Glomerular endothelial cell (primary cell): ENCODE results near the gene IFNA13. TPM values are rescaled to one million over a fixed set of nuclear protein-coding genes. Genes with fewer than 3 reads are reported as not detected.

Source experiments
- DNase-seq: peaks from one replicate; pipeline ENCODE4 v3.0.0-alpha.2; 2011; ENCODE audit warnings: low read depth, low spot score; ENCODE audit errors: extremely low read depth
- total RNA-seq: library from RNA; depleted of rRNA; stranded (reverse); fragments of >200 nt; gene quantifications from 2 replicates; pipeline ENCODE4 v1.2.3, GENCODE V29; 2015

The IFNA13 gene
- total RNA-seq, 1 donor from 2014 or later, result not detected

DNA sequence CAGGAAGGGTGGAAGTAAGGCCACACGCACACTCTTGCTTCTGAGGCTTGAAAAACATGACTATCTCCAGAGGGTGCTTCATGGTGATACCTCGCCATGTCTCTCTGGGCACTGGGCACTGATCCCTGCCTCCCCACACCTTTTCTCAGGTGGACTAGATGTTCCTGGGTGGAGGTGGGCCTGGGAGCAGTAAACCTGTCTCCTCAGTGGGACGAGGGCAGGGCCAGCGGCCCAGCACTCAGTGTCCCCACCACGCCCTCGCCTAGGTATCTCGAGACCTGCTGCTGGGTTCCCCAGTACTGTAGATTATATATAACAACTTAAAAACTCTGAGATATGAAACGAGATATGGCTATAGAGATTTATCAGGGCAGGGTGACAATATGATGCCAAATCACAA is 5.6 kb downstream of the IFNA13 start:
- no peak for DNase-seq

DNA sequence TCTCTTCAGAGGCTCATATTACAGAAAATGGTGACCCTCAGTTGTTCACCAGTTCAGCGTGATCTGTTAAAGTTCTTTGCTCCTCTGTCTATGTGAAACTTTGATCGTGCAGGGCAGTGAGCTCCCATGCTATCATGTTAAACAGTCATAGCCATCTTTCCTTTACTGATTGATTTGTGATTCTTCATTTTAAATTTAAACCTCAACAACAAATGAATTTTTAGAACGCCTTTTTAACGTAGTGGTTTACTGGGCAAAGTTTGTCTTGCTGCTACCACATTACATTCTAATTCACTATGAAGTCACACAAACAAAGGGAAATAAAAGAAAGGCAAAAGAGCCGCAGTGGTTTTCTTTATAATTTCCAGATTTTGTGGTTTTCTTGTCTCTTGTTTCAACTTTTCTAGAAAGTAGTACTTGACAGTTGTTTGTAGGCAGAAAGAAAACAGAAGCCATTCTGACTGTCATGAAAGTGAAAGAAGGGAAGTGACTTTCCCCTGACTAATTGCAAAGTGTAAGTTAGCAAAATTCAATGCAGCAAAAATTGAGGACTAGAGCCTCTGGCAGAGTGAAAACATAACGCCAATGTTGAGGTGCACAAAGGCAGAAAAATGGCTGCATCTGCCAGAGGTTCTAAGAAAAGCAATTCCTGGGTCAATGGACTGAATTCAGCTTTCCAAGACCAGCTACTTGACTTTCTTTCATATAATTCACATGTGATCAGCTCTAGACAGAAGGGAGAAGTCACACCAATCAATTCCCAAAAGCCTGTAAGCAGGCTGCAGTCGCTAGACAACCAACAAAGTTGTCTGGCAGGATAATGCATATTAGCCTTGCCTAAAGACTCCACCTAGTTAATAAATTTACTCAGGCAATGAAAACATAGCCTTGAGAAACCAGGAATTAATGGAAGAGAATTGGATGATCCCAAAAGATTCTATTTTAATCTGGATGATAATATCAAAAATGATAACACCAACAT is 10.1 kb downstream of the IFNA13 start:
- no peak for DNase-seq

DNA sequence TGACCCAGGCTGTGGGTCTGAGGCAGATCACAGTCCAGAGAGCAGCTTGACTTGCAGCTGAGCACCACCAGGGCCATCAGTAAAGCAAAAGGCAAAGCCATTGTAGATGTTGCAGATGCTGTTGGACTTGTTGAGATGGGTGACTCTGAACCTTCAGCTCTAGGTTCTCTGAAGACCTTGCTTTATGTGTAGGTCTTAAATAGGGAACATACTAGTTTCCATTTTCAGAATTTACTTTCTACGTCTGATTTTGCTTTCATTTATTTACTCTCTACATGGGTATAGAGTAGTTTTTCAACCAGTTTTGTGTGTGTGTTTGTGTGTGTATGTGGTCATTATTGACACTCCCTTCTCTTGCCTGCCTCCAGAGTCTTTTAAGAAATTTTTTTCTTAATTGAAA is 17.1 kb downstream of the IFNA13 start, which contains the start of gene IFNA6:
Gene IFNA6 (minus strand): TSS at position 101 of the 400 bp plus-strand sequence. CDS start 0 bp downstream, at position 101.
- no peak for DNase-seq

DNA sequence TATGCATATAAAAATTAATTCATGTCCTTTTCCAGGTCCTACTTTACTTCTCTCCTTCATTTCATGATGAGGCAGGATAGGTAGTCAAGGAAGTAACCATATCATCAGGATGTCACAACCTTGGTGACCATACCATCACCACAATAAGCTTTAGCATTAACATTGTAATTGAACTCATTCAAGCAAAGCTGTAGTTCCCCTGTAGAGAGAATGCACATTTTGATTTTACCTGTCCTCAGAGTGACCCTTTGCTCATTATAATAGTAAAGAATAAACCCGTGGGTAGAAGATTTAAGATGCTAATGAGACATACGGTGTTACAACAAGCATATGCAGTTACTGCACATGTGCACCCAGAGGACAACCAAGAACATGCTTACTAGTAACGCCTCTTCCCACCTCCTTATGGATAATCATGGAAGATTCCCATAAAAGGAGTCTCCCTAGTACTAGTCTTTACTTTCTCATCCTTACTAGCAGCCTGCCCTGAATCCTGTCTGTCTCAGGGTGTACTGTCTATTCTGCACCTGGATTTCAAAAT is 19.4 kb downstream of the IFNA13 start:
- no peak for DNase-seq

DNA sequence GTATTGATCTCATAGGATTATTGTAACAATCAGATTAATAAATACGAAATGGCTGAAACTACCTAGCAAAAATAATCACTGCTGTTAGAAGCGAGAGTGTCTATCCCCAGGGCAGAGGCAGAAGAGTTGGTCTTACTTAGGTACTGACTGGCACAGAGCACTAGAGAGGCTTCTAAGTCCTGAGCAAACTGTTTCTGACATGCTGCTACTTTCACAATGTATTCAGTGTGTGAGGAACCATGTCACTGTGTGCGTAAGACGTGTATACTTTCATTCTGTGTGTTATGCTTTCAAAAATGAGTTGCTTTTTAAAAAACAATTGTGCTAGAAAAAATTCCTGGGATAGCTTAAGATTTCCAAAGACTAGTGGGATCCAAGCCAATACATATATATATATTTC is 27.1 kb downstream of the IFNA13 start:
- no peak for DNase-seq

DNA sequence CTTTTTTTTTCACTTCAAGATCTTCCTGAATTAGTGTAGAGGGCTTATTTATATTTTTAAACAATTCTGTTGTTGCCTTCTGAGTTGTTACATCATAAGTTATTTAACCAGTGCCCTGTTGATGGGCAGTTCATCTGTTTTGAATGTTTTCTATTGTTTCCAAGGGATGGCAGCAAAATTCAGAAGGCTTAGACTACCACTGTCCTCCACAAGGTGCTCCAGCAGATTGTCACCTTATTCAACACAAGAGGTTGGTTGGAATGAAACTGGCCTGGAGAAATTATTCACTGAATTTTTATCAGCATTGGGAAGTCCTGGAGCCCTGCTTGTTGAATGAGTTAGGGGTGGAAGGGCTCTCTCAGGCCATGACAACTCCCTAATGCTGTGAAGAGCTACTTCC is 31.4 kb downstream of the IFNA13 start:
- DNase-seq, result no peak

DNA sequence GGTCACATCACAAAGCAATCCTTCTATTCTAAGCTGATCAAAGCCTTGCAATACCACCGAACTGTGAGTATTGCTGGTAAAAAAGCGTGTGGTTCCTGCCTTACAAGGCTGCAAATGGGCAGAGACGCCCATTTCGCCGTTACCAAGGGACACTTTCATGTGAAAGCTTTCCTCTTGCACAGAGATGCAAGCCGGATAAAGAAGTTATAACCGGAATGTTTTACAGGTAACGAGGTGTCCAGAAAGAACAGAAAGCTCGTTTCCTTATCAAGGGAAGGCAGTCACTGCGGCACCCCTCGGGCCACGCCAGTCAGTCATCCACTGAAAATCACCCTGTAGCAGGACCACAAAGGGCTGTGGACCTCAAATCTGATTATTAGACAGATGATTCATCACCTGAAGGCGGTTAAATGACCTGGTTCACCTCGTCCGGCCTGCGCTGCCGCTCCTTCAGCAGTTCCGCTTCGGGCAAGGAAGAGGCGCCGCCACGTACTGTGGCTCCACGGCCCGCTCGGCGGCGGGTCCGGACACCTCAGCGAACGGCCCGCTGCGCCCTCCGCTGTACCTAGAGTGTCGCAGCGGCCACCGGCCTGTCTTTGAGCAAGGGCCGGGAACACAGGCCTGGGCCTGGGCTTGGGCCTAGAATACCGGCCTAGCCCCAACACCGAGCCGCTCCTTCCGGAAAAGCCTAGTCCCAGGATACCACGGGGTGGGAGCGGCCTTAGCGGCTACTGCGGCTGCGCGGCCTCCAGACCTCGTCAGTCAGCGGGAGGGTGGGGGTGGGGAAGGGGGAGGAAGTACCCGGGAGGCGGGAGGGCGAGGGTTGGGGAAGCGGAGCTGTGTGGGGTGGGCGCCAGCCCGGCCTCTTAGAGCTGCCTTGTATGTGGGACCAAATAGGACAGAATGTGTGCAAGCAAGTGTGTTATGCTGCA is 32.9 kb downstream of the IFNA13 start, which contains the start of gene KLHL9:
Gene KLHL9 (minus strand): TSS at position 704 of the 932 bp plus-strand sequence. CDS start 545 bp downstream, at position 159.
- DNase-seq, result no peak

DNA sequence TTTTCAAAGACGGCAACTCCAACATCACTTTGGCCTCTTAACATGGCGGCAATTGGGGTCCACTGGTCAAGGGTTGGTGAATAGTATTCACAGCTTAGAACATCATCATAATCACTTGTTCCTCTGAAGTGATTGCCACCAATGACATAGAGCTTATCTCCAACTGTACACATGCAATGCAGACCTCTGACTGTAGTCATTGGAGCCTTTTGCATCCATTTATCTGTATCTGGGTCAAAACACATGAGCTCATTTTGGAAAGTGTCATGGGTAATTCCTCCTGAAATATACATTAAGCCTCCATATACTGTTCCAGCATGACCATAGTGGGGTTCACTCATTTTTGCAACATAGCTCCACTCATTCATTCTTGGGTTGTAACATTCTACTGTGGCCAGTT is 34.6 kb downstream of the IFNA13 start:
- no peak for DNase-seq

DNA sequence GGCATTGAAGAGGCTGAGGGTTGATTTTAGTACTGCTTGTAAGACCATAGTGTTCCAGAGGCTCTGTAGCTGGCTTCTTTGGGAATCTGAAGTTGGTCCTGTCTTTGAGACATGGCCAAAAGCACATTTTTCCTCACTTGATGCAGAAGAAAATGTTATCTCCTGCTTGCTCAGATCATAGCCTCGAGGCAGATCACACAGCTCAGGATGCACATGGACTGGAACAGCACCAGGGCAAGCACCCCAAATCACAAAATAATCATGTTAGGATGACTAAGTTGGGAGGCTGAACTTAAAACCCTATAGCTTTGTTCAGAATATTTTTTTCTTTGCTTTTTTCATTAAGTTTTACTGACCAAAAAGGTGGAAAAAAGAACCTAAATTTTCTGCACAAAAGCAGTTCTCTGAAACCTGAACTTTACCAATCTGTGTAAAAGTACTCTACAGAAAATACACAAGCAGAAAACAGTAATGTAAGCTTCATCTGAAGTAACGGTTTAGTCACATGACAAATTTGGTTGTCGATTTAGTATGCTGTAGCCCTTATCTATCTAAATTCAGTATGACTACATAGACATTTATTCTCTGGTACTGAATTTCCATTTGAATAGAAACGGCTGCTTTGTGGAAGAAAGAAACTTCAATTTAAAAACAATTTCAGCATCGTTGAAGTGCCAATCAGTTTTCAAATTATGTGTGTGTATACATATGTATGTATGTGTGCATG is 36.0 kb downstream of the IFNA13 start:
- no peak for DNase-seq

DNA sequence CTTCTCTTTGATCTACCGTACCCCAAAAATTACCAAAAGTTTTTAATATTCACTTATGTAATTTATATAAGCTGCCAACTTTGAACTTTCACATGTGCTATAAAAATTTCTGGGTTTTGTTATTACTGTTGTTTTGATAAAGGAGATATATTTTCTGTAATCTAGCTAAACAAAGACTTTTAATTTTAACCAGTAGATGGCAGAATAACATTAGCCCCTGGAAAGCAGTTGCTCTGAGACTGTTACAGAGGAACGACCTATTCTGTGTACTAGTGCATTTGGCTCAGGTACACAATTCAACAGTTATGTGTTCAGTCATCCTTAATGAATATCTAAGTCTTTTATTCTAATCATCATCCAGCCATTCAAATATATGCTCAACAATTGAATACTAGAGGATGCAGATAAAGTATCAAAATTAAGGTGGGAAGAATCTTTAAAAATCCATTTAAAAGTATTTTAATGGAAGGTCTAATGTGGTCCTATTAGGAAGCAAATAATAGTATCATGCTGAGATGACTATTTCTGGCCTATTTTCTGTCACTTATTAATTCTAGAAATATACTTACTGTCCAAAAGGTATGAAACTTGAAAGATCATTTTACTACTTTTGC is 41.2 kb downstream of the IFNA13 start:
- no peak for DNase-seq

DNA sequence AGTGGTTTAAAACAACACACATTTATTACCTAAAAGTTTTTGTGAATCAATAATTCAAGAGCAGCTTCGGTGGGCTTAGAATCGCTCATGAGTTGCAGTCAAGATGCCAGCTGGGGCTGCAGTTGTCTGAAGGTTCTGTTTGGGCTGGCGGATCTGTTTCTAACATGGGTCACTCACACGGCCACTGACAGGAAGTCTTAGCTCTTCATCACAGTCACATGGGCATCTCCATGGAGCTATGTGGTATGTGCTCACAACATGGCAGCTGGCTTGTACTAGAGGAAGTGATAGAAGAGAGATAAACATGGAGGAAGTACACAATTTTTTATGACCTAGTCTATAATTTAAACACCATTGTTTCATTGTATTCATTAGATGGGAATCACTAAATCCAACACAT is 43.8 kb downstream of the IFNA13 start:
- DNase-seq, result no peak

DNA sequence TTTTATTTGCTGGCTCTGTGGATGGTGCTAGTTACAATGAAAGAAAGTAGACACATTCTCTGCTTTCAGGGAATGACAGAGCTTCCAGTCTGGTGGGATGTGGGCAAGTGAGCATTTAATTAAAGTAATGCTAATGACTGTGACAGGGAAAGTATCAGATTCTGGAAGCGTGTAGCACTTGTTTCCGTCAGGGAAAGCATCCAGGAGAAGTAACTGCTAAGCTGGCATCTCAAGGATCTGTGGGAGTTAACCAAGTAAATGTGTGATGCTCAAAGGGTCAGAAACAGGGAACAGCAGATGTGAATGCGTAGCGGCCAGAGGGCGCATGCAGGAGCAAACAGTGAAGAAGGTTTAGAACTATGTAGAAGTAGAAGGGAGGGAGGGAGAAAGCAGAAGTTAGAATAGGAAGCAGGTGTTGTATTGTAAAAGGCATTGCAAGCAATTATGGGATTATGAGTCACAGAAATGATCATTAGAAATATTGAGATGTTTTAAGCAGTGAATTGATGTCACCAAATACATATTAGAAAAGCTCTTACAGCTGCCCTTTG is 44.9 kb downstream of the IFNA13 start:
- DNase-seq, result no peak

DNA sequence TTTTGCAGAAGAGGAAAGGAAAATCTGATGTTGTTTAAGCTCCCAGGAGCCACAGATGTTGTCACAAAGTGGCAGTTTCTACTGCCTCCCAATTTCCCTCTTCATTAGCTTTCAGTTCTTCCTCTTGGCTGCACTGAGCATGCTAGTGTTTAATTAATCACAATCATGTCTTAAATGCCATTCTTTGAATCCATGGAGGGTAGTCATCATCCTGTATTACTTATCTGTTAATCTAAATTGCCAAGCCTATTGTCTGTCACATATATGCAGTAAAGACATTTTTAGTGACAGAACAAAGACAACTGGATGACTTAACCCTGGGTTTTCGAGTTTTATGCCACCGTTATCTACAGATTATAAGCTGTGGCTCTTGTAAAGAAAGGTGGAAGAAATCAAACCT is 47.4 kb downstream of the IFNA13 start:
- DNase-seq, result no peak

DNA sequence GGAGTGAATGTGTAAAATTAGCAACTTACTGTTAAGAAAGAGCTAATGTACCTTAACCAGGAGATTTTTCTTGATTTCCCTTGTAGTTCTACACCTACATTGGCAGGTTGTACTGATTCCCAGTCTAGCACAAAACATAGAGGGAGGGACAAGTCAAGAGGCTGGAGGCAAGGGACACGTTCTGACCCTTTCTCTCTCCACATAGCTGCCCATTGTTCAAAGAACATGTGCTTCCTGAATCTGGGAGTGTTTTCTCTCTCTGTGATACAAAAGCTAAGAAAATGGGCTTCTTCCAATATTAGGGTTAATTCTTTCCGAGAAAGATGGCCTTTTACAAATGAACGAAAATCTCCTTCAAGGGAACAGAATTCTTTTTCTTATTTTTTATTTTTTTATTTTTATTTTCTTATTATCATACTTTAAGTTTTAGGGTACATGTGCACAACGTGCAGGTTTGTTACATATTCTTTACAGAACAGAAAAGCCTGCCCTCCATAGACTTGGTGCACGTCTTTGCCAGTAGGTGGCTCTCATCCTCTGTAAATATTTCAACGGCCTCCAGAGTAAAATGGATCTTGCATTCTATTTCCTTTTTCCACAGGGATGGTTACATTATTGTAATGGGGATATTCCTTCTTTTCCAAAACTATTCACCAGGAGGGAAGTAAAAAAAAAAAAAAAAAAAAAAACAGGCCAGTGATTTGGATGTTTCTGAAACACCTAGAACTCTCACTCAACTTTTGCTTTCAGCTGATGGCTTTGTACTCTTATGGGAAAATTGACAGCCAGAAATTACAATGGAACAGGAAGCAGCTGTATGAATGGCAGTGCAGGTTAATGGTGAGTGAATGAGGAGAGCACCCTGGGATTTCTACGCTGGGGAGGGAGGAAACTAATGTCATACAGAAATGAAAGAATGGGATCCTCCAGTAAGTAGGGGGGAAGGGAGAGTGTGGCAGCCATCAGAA is 49.6 kb downstream of the IFNA13 start:
- DNase-seq, result no peak
